Activated CD8-positive, alpha-beta memory T cell treated with anti-CD3 and anti-CD28 coated beads for 4 hours (primary cell): ENCODE results near the gene CNIH3.
"Not testable (repeated sequence)": the region's sequence is repeated elsewhere in the genome, so short reads cannot be mapped to it uniquely, and the experiment has no call there.

Experiments used
- DNase-seq, 2 donors: peaks; one replicate each; pipeline ENCODE4 v3.0.0-alpha.2; 2020; ENCODE audit warnings: low read depth in 2 of 2

Gene CNIH3

GRCh38 chr1:224615861-224616755 is at the start of gene CNIH3:
Gene CNIH3 (plus strand): TSS chr1:224616317. CDS start chr1:224617175, 858 bp downstream.
- no peak for DNase-seq

GRCh38 chr1:224566492-224566891 is 49.6 kb upstream of the CNIH3 start:
- DNase-seq = not testable (repeated sequence)

GRCh38 chr1:224569276-224569675 is 46.8 kb upstream of the CNIH3 start:
- DNase-seq = no peak

- not testable (repeated sequence) for DNase-seq
These were observed 44.1 kb upstream of the CNIH3 start for GRCh38 chr1:224571975-224572374.

- no peak for DNase-seq
These were observed 36.6 kb upstream of the CNIH3 start for GRCh38 chr1:224579526-224579925.

- DNase-seq = no peak
These were observed 36.1 kb upstream of the CNIH3 start for GRCh38 chr1:224580006-224580405.

GRCh38 chr1:224582041-224582440 is 34.1 kb upstream of the CNIH3 start:
- no peak for DNase-seq

GRCh38 chr1:224583774-224584173 is 32.3 kb upstream of the CNIH3 start:
- DNase-seq = no peak

GRCh38 chr1:224585051-224585450 is 31.1 kb upstream of the CNIH3 start:
- DNase-seq = no peak

GRCh38 chr1:224587051-224587450 is 29.1 kb upstream of the CNIH3 start:
- no peak for DNase-seq

GRCh38 chr1:224588515-224588914 is 27.6 kb upstream of the CNIH3 start:
- no peak for DNase-seq

- no peak for DNase-seq
These were observed 27.1 kb upstream of the CNIH3 start for GRCh38 chr1:224589006-224589405.

- no peak for DNase-seq
These were observed 24.8 kb upstream of the CNIH3 start for GRCh38 chr1:224591326-224591725.

- DNase-seq = no peak
These were observed 23.2 kb upstream of the CNIH3 start for GRCh38 chr1:224592636-224593582.

GRCh38 chr1:224594360-224594759 is 21.8 kb upstream of the CNIH3 start:
- DNase-seq = no peak

- no peak for DNase-seq
These were observed 21.3 kb upstream of the CNIH3 start for GRCh38 chr1:224594851-224595250.

- no peak for DNase-seq
These were observed 10.5 kb upstream of the CNIH3 start for GRCh38 chr1:224605482-224606181.

GRCh38 chr1:224607188-224608148 is 8.6 kb upstream of the CNIH3 start:
- DNase-seq = no peak

GRCh38 chr1:224609333-224609732 is 6.8 kb upstream of the CNIH3 start:
- DNase-seq = no peak

- no peak for DNase-seq
These were observed 3.9 kb upstream of the CNIH3 start for GRCh38 chr1:224612246-224612645.

- DNase-seq = no peak
These were observed 2.6 kb upstream of the CNIH3 start for GRCh38 chr1:224613486-224613885.
